Loucy (cell line): ENCODE measurements around the gene MANSC1.
A peak's percentile ranks its signal among the peaks of the same experiment; 100 is the strongest.

ENCODE experiments used
- H2AFZ ChIP-seq: fragments of 200-600 bp; sonication (generic); 2 replicates; pipeline ENCODE4 v1.6.0; 2016; ENCODE audit warnings: antibody characterized with exemption, mild to moderate bottlenecking, low read length, moderate library complexity
- H3F3A ChIP-seq: fragments of 200-600 bp; 2 replicates; pipeline ENCODE4 v1.6.0; 2016; ENCODE audit warnings: antibody characterized with exemption, low read depth, mild to moderate bottlenecking
- H3K27me3 ChIP-seq: fragments of 200-600 bp; sonication (generic); 2 replicates; pipeline ENCODE4 v1.6.1; 2014; ENCODE audit warnings: low read length, mild to moderate bottlenecking; ENCODE audit not compliant: insufficient read depth, poor library complexity, severe bottlenecking
- H3K36me3 ChIP-seq: fragments of 200-600 bp; sonication (generic); 2 replicates; pipeline ENCODE4 v1.6.1; 2016; ENCODE audit warnings: low read length; ENCODE audit not compliant: insufficient read depth
- H3K4me1 ChIP-seq: fragments of 200-600 bp; sonication (generic); 2 replicates; pipeline ENCODE4 v1.5.1; 2014; ENCODE audit warnings: low read length, mild to moderate bottlenecking; ENCODE audit not compliant: insufficient read depth, poor library complexity, severe bottlenecking
- H3K4me2 ChIP-seq: fragments of 200-600 bp; sonication (generic); 2 replicates; pipeline ENCODE4 v1.6.0; 2014; ENCODE audit warnings: antibody characterized with exemption, low read length, low read depth, mild to moderate bottlenecking; ENCODE audit not compliant: poor library complexity, severe bottlenecking
- H3K4me3 ChIP-seq: fragments of 200-600 bp; sonication (generic); 2 replicates; pipeline ENCODE4 v1.5.1; 2014; ENCODE audit warnings: low read length, mild to moderate bottlenecking, mixed read lengths; ENCODE audit not compliant: poor library complexity, severe bottlenecking
- H3K79me2 ChIP-seq: fragments of 200-600 bp; sonication (generic); 2 replicates; pipeline ENCODE4 v1.6.1; 2014; ENCODE audit warnings: low read length; ENCODE audit not compliant: insufficient read depth
- H3K9ac ChIP-seq: fragments of 200-600 bp; sonication (generic); 2 replicates; pipeline ENCODE4 v1.6.0; 2014; ENCODE audit warnings: mild to moderate bottlenecking, low read depth, low read length, moderate library complexity; ENCODE audit not compliant: poor library complexity, severe bottlenecking
- H3K9me2 ChIP-seq: fragments of 200-600 bp; sonication (generic); replicated peaks from 2 replicates; pipeline ENCODE4 v1.6.1; 2016; ENCODE audit warnings: low read depth, low read length, mixed read lengths
- H3K9me3 ChIP-seq: fragments of 200-600 bp; sonication (generic); 2 replicates; pipeline ENCODE4 v1.6.1; 2014; ENCODE audit warnings: mild to moderate bottlenecking, antibody characterized with exemption, low read length, low read depth; ENCODE audit not compliant: insufficient read depth
- H4K20me1 ChIP-seq: fragments of 200-600 bp; sonication (generic); 2 replicates; pipeline ENCODE4 v1.6.0; 2014; ENCODE audit warnings: antibody characterized with exemption, low read length, mild to moderate bottlenecking; ENCODE audit not compliant: insufficient read depth, poor library complexity, severe bottlenecking
- EZH2phosphoT487 ChIP-seq: fragments of 200-600 bp; IDR thresholded peaks from 2 replicates; pipeline ENCODE4 v1.6.1; 2018; ENCODE audit warnings: antibody characterized with exemption, mild to moderate bottlenecking, moderate library complexity, borderline replicate concordance
- TF ChIP-seq, protein P1 (sequence below): fragments of 200-600 bp; sonication (generic); conservative IDR thresholded peaks from 2 replicates; pipeline ENCODE4 v1.5.1; 2014; ENCODE audit warnings: mild to moderate bottlenecking, antibody characterized with exemption, low read length

Gene MANSC1

DNA sequence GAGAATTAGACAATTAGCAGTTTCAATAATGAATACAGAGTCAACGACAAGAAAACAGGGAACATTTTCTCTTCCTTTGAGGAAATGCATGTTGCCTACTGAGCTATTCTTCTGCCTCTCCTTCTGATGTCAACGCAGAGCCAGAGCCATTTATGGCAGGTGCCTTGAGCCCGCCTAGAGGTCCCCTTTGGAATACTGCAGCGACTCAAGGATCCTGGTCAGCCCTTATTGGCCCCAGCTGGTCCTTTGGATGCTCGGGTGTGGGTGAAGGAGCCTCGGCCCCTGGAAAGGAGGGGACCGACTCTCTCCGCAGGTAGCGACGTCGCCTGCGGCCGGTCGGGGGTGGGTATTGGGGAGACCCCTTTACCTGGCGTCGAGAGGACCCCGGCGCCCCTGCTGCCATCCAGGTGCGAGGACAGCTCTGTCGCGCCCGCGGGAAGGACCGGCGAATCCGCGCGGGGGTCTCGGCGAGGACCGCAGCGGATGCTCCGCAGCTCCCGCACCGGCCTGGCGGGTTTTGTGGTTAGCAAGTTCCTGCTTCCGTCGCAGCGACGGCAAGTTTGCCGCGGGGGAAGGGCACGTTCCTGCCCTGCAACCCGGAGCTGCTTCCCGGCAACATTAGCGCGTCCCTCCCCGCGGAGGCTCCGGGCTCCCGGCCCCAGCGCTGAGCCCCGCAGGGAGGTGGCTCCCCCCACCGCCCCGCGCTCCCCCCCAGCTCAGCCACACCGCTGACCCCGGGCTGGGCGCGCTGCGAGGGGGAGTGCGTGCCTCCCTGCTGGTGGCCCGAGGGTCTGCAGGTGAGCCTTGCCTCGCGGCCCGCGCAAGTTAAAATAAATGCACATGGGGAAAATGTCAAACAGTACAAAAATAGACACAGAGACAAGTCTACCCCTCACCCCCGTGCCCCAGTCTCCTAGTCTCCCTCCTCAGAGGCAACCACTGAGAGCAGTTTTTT is at the start of gene MANSC1:
TSS of gene MANSC1 (minus strand) at position 532 of the 955 bp plus-strand sequence. CDS start 6,928 bp downstream, outside the sequence.
- no peak within 1 kb of the TSS for H3K9ac ChIP-seq
- H3K36me3 ChIP-seq, result no peaks in the 10 kb centered on the region

DNA sequence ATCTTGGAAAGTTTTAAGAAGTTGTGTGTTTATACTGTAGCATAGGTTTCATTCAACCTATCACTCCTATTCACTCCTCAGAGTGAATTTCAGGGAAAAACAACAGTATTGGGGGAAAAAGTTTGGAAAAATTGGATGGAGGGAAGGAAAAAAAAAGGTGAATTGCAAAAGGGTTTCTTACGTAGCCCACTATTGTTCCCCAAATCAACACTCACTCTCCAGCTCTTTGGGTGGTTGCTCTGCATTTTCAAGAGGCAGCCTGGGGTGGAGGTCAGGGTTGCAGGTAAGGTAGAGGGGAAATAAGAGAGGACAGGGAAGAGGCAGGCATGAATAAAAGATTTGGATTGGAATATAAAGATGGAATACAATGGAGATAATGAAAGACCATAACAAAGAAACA is 49.1 kb upstream of the MANSC1 start:
- H3K27me3 ChIP-seq, result no peaks in the 10 kb centered on the region
- no peaks in the 10 kb centered on the region for H3K9me2 ChIP-seq
- no peaks in the 10 kb centered on the region for H3K9me3 ChIP-seq
- H3K4me3 ChIP-seq, result no peak overlapping the region
- no peaks in the 10 kb centered on the region for H4K20me1 ChIP-seq
- TF ChIP-seq, protein P1, sequence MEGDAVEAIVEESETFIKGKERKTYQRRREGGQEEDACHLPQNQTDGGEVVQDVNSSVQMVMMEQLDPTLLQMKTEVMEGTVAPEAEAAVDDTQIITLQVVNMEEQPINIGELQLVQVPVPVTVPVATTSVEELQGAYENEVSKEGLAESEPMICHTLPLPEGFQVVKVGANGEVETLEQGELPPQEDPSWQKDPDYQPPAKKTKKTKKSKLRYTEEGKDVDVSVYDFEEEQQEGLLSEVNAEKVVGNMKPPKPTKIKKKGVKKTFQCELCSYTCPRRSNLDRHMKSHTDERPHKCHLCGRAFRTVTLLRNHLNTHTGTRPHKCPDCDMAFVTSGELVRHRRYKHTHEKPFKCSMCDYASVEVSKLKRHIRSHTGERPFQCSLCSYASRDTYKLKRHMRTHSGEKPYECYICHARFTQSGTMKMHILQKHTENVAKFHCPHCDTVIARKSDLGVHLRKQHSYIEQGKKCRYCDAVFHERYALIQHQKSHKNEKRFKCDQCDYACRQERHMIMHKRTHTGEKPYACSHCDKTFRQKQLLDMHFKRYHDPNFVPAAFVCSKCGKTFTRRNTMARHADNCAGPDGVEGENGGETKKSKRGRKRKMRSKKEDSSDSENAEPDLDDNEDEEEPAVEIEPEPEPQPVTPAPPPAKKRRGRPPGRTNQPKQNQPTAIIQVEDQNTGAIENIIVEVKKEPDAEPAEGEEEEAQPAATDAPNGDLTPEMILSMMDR, result no peak
- no peak for TF ChIP-seq EZH2phosphoT487
- H3K4me2 ChIP-seq, result no peak overlapping the region
- no peak overlapping the region for H3K9ac ChIP-seq
- H3F3A ChIP-seq, result no peaks in the 10 kb centered on the region
- H3K4me1 ChIP-seq, result peaks cover 12% of the 10 kb centered on the region
- H3K79me2 ChIP-seq, result no peaks in the 10 kb centered on the region
- H2AFZ ChIP-seq, result no peak overlapping the region
- H3K36me3 ChIP-seq, result no peaks in the 10 kb centered on the region

More for the DNA sequence above, at the start of gene MANSC1:
- Histone ChIP-seq H3K4me2 (peak within 1 kb of the TSS; percentile 56), H3F3A (no peaks in the 10 kb centered on the region), H2AFZ (peak within 1 kb of the TSS; percentile 64; the same call in 1 of the 2 replicates), H3K4me1 (peaks cover 5% of the 10 kb centered on the region), H4K20me1 (no peaks in the 10 kb centered on the region), H3K79me2 (no peaks in the 10 kb centered on the region), H3K9me2 (no peaks in the 10 kb centered on the region), H3K4me3 (peak within 1 kb of the TSS; percentile 53), H3K9me3 (no peaks in the 10 kb centered on the region), H3K27me3 (no peaks in the 10 kb centered on the region)
- TF ChIP-seq, protein P1, result no peak
- no peak for TF ChIP-seq EZH2phosphoT487

DNA sequence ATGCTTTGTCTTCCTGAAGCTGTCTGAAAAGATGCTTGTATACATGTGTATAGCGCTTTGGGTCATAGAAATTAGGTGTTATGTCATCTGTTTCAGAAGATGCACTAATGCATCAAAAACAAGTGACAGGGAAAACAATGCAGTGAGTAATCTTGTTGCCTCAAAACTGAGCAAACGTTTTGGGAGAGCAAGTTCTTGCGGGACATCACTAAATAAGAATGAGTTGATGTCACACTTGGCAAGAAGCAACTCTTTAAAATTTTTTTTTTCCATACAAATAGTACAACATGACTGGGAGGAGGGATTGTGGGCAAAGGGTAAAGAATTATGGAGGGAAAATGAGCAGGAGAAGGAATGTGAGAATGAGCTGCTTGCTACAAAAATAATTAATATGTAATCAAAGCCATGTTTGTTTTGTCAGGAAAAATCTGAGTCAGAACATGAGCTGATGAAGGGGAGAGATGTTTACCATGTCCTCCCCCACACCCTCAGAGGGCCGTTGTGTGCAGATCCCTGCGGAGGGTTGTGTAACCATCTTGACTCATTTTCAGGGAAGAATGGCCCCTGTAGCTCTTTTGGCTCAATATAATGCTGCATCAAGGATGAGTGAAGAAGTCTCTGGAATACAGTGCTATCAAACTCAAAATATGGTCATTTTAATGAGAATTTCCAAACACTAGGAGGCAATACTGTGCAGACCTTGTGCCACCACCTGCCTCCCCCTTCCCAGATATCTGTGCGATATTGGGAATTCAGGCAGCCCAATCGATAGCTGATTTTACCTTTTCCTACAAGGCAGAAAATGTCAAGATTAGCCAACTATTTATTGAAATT is 48.2 kb upstream of the MANSC1 start:
- Histone ChIP-seq H3K4me1 (peaks cover 2% of the 10 kb centered on the region), H2AFZ (no peak overlapping the region), H3K9ac (no peak overlapping the region), H3K4me3 (no peak overlapping the region), H3K36me3 (no peaks in the 10 kb centered on the region), H3K9me3 (no peaks in the 10 kb centered on the region), H3K4me2 (no peak overlapping the region), H3K79me2 (no peaks in the 10 kb centered on the region), H4K20me1 (no peaks in the 10 kb centered on the region), H3K27me3 (no peaks in the 10 kb centered on the region), H3F3A (no peaks in the 10 kb centered on the region), H3K9me2 (no peaks in the 10 kb centered on the region)
- no peak for TF ChIP-seq EZH2phosphoT487
- TF ChIP-seq, protein P1, result 0 out of 2 replicates have a peak, but pooled peaks have one; percentile 14
